GM18867 (cell line): ENCODE data around the gene THUMPD1.
"Not testable (repeated sequence)": the region's sequence is repeated elsewhere in the genome, so short reads cannot be mapped to it uniquely, and the experiment has no call there.

Source experiments
- ATAC-seq: cut with Tn5 transposase; IDR thresholded peaks from one replicate; pipeline ENCODE4 v1.9.1; 2021; ENCODE audit warnings: mild to moderate bottlenecking, moderate library complexity; ENCODE audit not compliant: unreplicated experiment

Gene THUMPD1

GRCh38 chr16:20741554-20742285 is at the start of gene THUMPD1:
TSS of gene THUMPD1 (minus strand) at chr16:20741818. CDS start at chr16:20741739, 79 bp downstream.
- ATAC-seq = peak; percentile 88

GRCh38 chr16:20789130-20789529 is 47.5 kb upstream of the THUMPD1 start:
- ATAC-seq = no peak

- ATAC-seq = no peak
These were observed 42.6 kb upstream of the THUMPD1 start for GRCh38 chr16:20784204-20784603.

GRCh38 chr16:20782470-20782869 is 40.9 kb upstream of the THUMPD1 start:
- ATAC-seq = no peak

GRCh38 chr16:20781697-20782096 is 40.1 kb upstream of the THUMPD1 start:
- ATAC-seq = no peak

GRCh38 chr16:20774703-20775362 is 33.2 kb upstream of the THUMPD1 start:
- peak; percentile 46 for ATAC-seq

- ATAC-seq = no peak
These were observed 32.1 kb upstream of the THUMPD1 start for GRCh38 chr16:20773679-20774078.

- ATAC-seq = no peak
These were observed 27.2 kb upstream of the THUMPD1 start for GRCh38 chr16:20768818-20769217.

GRCh38 chr16:20768121-20768520 is 26.5 kb upstream of the THUMPD1 start:
- no peak for ATAC-seq

- ATAC-seq = no peak
These were observed 26.0 kb upstream of the THUMPD1 start for GRCh38 chr16:20767577-20767976.

GRCh38 chr16:20766294-20766693 is 24.7 kb upstream of the THUMPD1 start:
- ATAC-seq = no peak

- no peak for ATAC-seq
These were observed 24.1 kb upstream of the THUMPD1 start for GRCh38 chr16:20765732-20766131.

GRCh38 chr16:20764448-20764847 is 22.8 kb upstream of the THUMPD1 start:
- not testable (repeated sequence) for ATAC-seq

- ATAC-seq = peak; percentile 98
These were observed 22.0 kb upstream of the THUMPD1 start, which contains the start of gene ACSM3 for GRCh38 chr16:20763461-20764232. TSS of gene ACSM3 (plus strand) at chr16:20764014. CDS start at chr16:20770035, 6,021 bp downstream.

GRCh38 chr16:20762404-20763123 is 20.9 kb upstream of the THUMPD1 start:
- ATAC-seq = no peak

GRCh38 chr16:20761175-20761574 is 19.6 kb upstream of the THUMPD1 start:
- ATAC-seq = no peak

- ATAC-seq = no peak
These were observed 18.7 kb upstream of the THUMPD1 start for GRCh38 chr16:20760346-20760745.

- ATAC-seq = not testable (repeated sequence)
These were observed 14.2 kb upstream of the THUMPD1 start for GRCh38 chr16:20755799-20756198.

- no peak for ATAC-seq
These were observed 13.6 kb upstream of the THUMPD1 start for GRCh38 chr16:20755238-20755637.

- no peak for ATAC-seq
These were observed 12.1 kb upstream of the THUMPD1 start for GRCh38 chr16:20753727-20754126.

- ATAC-seq = no peak
These were observed 8.9 kb upstream of the THUMPD1 start for GRCh38 chr16:20750558-20750957.
